H1 (cell line): ENCODE results near the gene MUC22. TPM values are rescaled to one million over a fixed set of nuclear protein-coding genes. Genes with fewer than 3 reads are reported as not detected.

Experiments used
- CTCF ChIA-PET: fragments of 300-600 bp; sonication (Branson Sonifier 250); formaldehyde crosslinking; loops from one replicate; lab custom pipeline; 2021; ENCODE audit not compliant: partially characterized antibody; lab: Charles Lee
- POLR2A ChIA-PET: fragments of 300-600 bp; sonication (Branson Sonifier 250); formaldehyde crosslinking; loops from one replicate; lab custom pipeline; 2021; ENCODE audit warnings: inconsistent platforms; ENCODE audit not compliant: partially characterized antibody; lab: Charles Lee
- DNase-seq, 2 experiments: peaks; one replicate each; pipeline versions ENCODE4 v3.0.0 to v3.0.0-alpha.2; 2010 to 2022; ENCODE audit warnings: low spot score in 2 of 2, low read depth in 1 of 2, mixed read lengths in 1 of 2
- FAIRE-seq: peaks from 2 replicates; lab custom pipeline; 2011; peaks lifted over from hg19 to GRCh38; lab: Jason Lieb, UNC
- H2AFZ ChIP-seq: 2 replicates; pipeline ENCODE4 v1.8.1; 2012; ENCODE audit warnings: low read length, inconsistent platforms
- H2AK5ac ChIP-seq: 2 replicates; pipeline ENCODE4 v1.6.1; 2013; ENCODE audit warnings: low read depth, low read length
- H2BK120ac ChIP-seq: replicated peaks from 2 replicates; pipeline ENCODE3; 2013; ENCODE audit warnings: low read depth, low read length, inconsistent platforms
- H2BK12ac ChIP-seq: 2 replicates; pipeline ENCODE4 v1.6.1; 2013; ENCODE audit warnings: low read depth, low read length
- H2BK15ac ChIP-seq: 2 replicates; pipeline ENCODE4 v1.6.1; 2013; ENCODE audit warnings: low read length
- H2BK20ac ChIP-seq: 2 replicates; pipeline ENCODE4 v1.6.1; 2013; ENCODE audit warnings: low read length
- H2BK5ac ChIP-seq: 2 replicates; pipeline ENCODE4 v1.6.1; 2013; ENCODE audit warnings: low read depth, low read length
- H3K14ac ChIP-seq: 2 replicates; pipeline ENCODE4 v1.6.1; 2013; ENCODE audit warnings: inconsistent platforms; ENCODE audit not compliant: insufficient read length
- H3K18ac ChIP-seq: 2 replicates; pipeline ENCODE4 v1.6.1; 2013; ENCODE audit warnings: low read length; ENCODE audit errors: extremely low read depth
- H3K23ac ChIP-seq: 2 replicates; pipeline ENCODE4 v1.6.1; 2013; ENCODE audit warnings: inconsistent platforms; ENCODE audit not compliant: insufficient read length
- H3K23me2 ChIP-seq: 2 replicates; pipeline ENCODE4 v1.6.1; 2013; ENCODE audit warnings: low read depth, low read length
- H3K27ac ChIP-seq: 2 replicates; pipeline ENCODE4 v1.6.1; 2011; ENCODE audit warnings: low read depth, low read length, inconsistent platforms
- H3K27me3 ChIP-seq, 4 experiments: replicated peaks in 1 of 4; 1 replicate in 1 of 4; 2 replicates in 3 of 4; pipeline versions ENCODE4 v1.6.1 to v1.8.1; 2011 to 2013; ENCODE audit warnings: low read length in 3 of 4, mild to moderate bottlenecking in 3 of 4, inconsistent platforms in 2 of 4, mixed read lengths in 2 of 4, moderate library complexity in 1 of 4; ENCODE audit not compliant: control insufficient read depth in 3 of 4, insufficient read depth in 3 of 4; ENCODE audit errors: extremely low read depth in 1 of 4
- H3K36me3 ChIP-seq, 4 experiments: 2 replicates each; pipeline versions ENCODE4 v1.6.1 to v1.8.1; 2011 to 2013; ENCODE audit warnings: mild to moderate bottlenecking in 4 of 4, low read length in 3 of 4, moderate library complexity in 2 of 4, control low read depth in 1 of 4, inconsistent platforms in 1 of 4; ENCODE audit not compliant: insufficient read depth in 4 of 4, control insufficient read depth in 2 of 4
- H3K4ac ChIP-seq: replicated peaks from 2 replicates; pipeline ENCODE3; 2013; ENCODE audit warnings: low read length, low read depth, mixed read lengths, inconsistent platforms; ENCODE audit not compliant: insufficient read length
- H3K4me1 ChIP-seq, 4 experiments: replicated peaks in 1 of 4; 1 replicate in 1 of 4; 2 replicates in 3 of 4; pipeline versions ENCODE4 v1.6.1 to v1.8.1; 2011 to 2013; ENCODE audit warnings: low read length in 3 of 4, inconsistent platforms in 2 of 4, mixed read lengths in 1 of 4; ENCODE audit not compliant: insufficient read depth in 4 of 4, control insufficient read depth in 3 of 4
- H3K4me2 ChIP-seq, 2 experiments: 2 replicates each; pipeline versions ENCODE4 v1.6.1 to v1.8.1; 2011 to 2013; ENCODE audit warnings: low read depth in 2 of 2, low read length in 2 of 2, control low read depth in 1 of 2, inconsistent platforms in 1 of 2, mild to moderate bottlenecking in 1 of 2; ENCODE audit not compliant: insufficient read depth in 1 of 2
- H3K4me3 ChIP-seq, 4 experiments: fragments of 200-600, 300-600 bp in 1 of 4; sonication (generic), shearing (Covaris generic), sonication (Bioruptor Twin) in 1 of 4; 2 replicates each; pipeline versions ENCODE4 v1.5.1 to v1.8.1; 2011 to 2016; ENCODE audit warnings: low read length in 4 of 4, low read depth in 3 of 4, control low read depth in 2 of 4, inconsistent platforms in 2 of 4, mild to moderate bottlenecking in 2 of 4, mixed read lengths in 1 of 4, moderate library complexity in 1 of 4; ENCODE audit not compliant: insufficient read depth in 2 of 4; ENCODE audit errors: extremely low read depth in 1 of 4
- H3K56ac ChIP-seq: replicated peaks from 2 replicates; pipeline ENCODE3; 2013; ENCODE audit warnings: low read depth, mild to moderate bottlenecking, mixed read lengths, low read length, inconsistent platforms; ENCODE audit not compliant: insufficient read length
- H3K79me1 ChIP-seq: 2 replicates; pipeline ENCODE4 v1.6.1; 2013; ENCODE audit warnings: low read depth, low read length, control low read depth
- H3K79me2 ChIP-seq, 2 experiments: 2 replicates each; pipeline versions ENCODE4 v1.6.1 to v1.8.1; 2012 to 2013; ENCODE audit warnings: low read length in 2 of 2, mild to moderate bottlenecking in 2 of 2, inconsistent platforms in 1 of 2; ENCODE audit not compliant: insufficient read depth in 2 of 2, control insufficient read depth in 1 of 2
- H3K9ac ChIP-seq, 4 experiments: replicated peaks in 1 of 4; 1 replicate in 1 of 4; 2 replicates in 3 of 4; pipeline versions ENCODE4 v1.6.1 to v1.8.1; 2011 to 2013; ENCODE audit warnings: low read depth in 3 of 4, low read length in 3 of 4, control low read depth in 2 of 4, mild to moderate bottlenecking in 2 of 4, moderate library complexity in 2 of 4, inconsistent platforms in 1 of 4; ENCODE audit errors: extremely low read depth in 1 of 4
- H3K9me3 ChIP-seq, 2 experiments: 2 replicates each; pipeline versions ENCODE4 v1.6.1 to v1.8.1; 2012 to 2013; ENCODE audit warnings: mild to moderate bottlenecking in 2 of 2, moderate library complexity in 2 of 2, control low read depth in 1 of 2, inconsistent platforms in 1 of 2, low read depth in 1 of 2, low read length in 1 of 2, mixed read lengths in 1 of 2; ENCODE audit not compliant: insufficient read depth in 2 of 2
- H4K20me1 ChIP-seq, 2 experiments: replicated peaks in 1 of 2; 2 replicates each; pipeline versions ENCODE3 to v1.8.1; 2011 to 2013; ENCODE audit warnings: inconsistent platforms in 2 of 2, low read length in 2 of 2, mild to moderate bottlenecking in 1 of 2; ENCODE audit not compliant: insufficient read depth in 2 of 2, control insufficient read depth in 1 of 2
- H4K5ac ChIP-seq: 2 replicates; pipeline ENCODE4 v1.6.1; 2013; ENCODE audit warnings: low read length, low read depth, mixed read lengths, inconsistent platforms; ENCODE audit not compliant: insufficient read length
- H4K8ac ChIP-seq: 2 replicates; pipeline ENCODE4 v1.8.0; 2013; ENCODE audit warnings: mild to moderate bottlenecking, moderate library complexity, low read length, inconsistent platforms; ENCODE audit not compliant: insufficient read depth; ENCODE audit errors: extremely low read depth
- H4K91ac ChIP-seq: replicated peaks from 2 replicates; pipeline ENCODE3; 2013; ENCODE audit warnings: low read length, mixed read lengths, inconsistent platforms; ENCODE audit not compliant: insufficient read length
- POLR2A ChIP-seq, 2 experiments: IDR thresholded peaks; 1 replicate in 1 of 2; 2 replicates in 1 of 2; pipeline ENCODE4 v1.6.1; 2011; ENCODE audit warnings: low read depth in 2 of 2, low read length in 2 of 2, mild to moderate bottlenecking in 2 of 2; ENCODE audit errors: control extremely low read depth in 1 of 2
- WGBS, 2 experiments: shearing (Covaris generic) in 1 of 2; methylation state at CpG; one replicate each; pipeline versions ENCODE4 v1.1.6 to v1.1.7; 2013 to 2015; ENCODE audit warnings: low lambda C conversion rate in 2 of 2, mixed read lengths in 2 of 2, inconsistent platforms in 1 of 2, low coverage in 1 of 2, missing lambda C conversion rate in 1 of 2; ENCODE audit not compliant: insufficient replicate concordance in 2 of 2, insufficient coverage in 1 of 2, insufficient read length in 1 of 2; ENCODE audit errors: extremely low coverage in 1 of 2, missing lambda C conversion rate in 1 of 2; 5-methylcytosine and 5-hydroxymethylcytosine counted together
- polyA plus RNA-seq, 7 experiments: library from polyadenylated mRNA; depleted of rRNA in 3 of 7; stranded (reverse) in 5 of 7; unstranded in 2 of 7; fragments of >200 nt in 5 of 7; fragments of 200-250 nt in 2 of 7; gene quantifications; 1 replicate in 5 of 7; 2 replicates in 1 of 7; 4 replicates in 1 of 7; pipeline versions ENCODE4 v1.2.1 to v1.2.3, GENCODE V29; 2011 to 2013; ENCODE audit warnings: missing spikeins in 2 of 7, mixed read lengths in 2 of 7
- total RNA-seq: library from RNA; stranded (reverse); fragmentation: NEBNext Ultra II Directional; extraction: Animal tissue kit (Norgen Biotek cat#: 25700); gene quantifications from 2 replicates; pipeline ENCODE4 v1.2.1, GENCODE V29; 2021

MUC22 gene
- total and polyA plus RNA-seq, 2 of the 8 experiments (the other 6 are each of a cell fraction or from before 2014, with no cell fraction given) = 0.02 TPM; not detected in 1

- no peak for FAIRE-seq
- Histone ChIP-seq H2BK12ac (no peak overlapping the region), H3K4me1 (peaks cover 4 to 16% (median 7%) of the 10 kb centered on the region in 4 experiments; a peak in 6 of 7 replicates), H3K79me2 (no peaks in the 10 kb centered on the region), H3K9me3 (no peaks in the 10 kb centered on the region), H3K79me1 (no peaks in the 10 kb centered on the region), H3K18ac (no peak overlapping the region), H4K91ac (no peak overlapping the region), H3K9ac (no peak overlapping the region), H2BK20ac (no peak overlapping the region), H3K27ac (no peak overlapping the region), H3K27me3 (no peaks in the 10 kb centered on the region), H2BK120ac (no peak overlapping the region), H2AK5ac (no peak overlapping the region), H3K4me3 (no peak overlapping the region), H4K5ac (no peak overlapping the region), H3K4ac (no peak overlapping the region), H4K20me1 (no peaks in the 10 kb centered on the region), H3K36me3 (no peaks in the 10 kb centered on the region), H4K8ac (no peak overlapping the region), H3K23ac (no peak overlapping the region), H2BK5ac (no peak overlapping the region), H3K56ac (no peak overlapping the region), H3K23me2 (no peaks in the 10 kb centered on the region), H2BK15ac (no peak overlapping the region), H3K4me2 (no peak overlapping the region), H2AFZ (no peak overlapping the region), H3K14ac (no peak overlapping the region)
- ChIA-PET CTCF (interaction anchor here (1.3 kb wide), 1 partner anchor 131 kb away, joined by 7 read pairs; no protein-coding TSS in a partner anchor), POLR2A (no interaction called here)
- WGBS, 2 experiments = 76% methylated on average over 4 of the region's 4 CpGs; no CpG with 5 or more reads in 1 of the 2 experiments
- DNase-seq = no peak
- no peak for TF ChIP-seq POLR2A (IDR thresholded peaks at IDR 0.05; ENCODE audit: control extremely low read depth in 1 of 2, low read depth in 2 of 2, low read length in 2 of 2)
Observed at GRCh38 chr6:31074401-31074800, 64.1 kb downstream of the MUC22 start.
